ENCODE results near the gene SNRNP35.
"Not testable (repeated sequence)": the region's sequence is repeated elsewhere in the genome, so short reads cannot be mapped to it uniquely, and the experiment has no call there.

Gene SNRNP35, protein sequence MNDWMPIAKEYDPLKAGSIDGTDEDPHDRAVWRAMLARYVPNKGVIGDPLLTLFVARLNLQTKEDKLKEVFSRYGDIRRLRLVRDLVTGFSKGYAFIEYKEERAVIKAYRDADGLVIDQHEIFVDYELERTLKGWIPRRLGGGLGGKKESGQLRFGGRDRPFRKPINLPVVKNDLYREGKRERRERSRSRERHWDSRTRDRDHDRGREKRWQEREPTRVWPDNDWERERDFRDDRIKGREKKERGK

DNA sequence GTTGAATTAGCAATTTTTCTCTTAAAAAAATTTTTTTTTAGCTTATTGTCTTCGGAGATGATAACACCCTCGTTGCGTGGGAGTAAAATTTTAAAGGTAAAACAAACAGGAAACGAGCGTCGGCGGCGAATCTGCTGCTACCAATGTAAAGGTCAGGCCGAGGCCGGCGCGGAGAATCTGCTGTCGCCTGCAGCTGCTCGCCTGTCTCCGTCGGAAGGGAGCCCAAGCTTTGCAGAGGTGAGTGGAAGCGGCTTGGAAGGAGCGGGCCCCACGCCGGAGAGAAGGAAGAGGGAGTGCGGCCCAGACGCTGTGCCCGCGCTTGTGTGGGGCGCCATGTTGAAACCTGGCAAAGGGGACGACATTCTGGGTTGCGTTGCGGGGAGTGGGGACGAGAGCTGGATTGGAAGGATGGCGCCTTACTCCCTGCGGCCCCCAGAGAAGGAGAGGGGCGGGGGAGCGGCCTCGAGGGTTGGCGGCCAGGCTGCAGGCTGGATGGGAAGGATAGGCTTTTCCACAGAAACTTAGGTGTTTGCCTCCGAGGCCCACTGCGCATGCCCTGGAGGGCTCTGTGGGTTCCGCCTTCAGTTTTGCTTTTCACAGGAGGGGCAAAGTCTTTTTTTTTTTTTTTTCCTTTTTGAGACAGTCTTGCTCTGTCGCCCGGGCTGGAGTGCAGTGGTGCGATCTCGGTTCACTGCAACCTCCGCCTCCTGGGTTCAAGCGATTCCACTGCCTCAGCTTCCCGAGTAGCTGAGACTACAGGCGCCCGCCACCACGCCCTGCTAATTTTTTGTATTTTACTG is at the start of gene SNRNP35:
Gene SNRNP35 (plus strand): TSS at position 160 of the 800 bp plus-strand sequence. CDS start 7,402 bp downstream, outside the sequence.
- peaks cover 15% of the 10 kb centered on the region for H3K79me2 ChIP-seq (ENCODE audit: low read length)

DNA sequence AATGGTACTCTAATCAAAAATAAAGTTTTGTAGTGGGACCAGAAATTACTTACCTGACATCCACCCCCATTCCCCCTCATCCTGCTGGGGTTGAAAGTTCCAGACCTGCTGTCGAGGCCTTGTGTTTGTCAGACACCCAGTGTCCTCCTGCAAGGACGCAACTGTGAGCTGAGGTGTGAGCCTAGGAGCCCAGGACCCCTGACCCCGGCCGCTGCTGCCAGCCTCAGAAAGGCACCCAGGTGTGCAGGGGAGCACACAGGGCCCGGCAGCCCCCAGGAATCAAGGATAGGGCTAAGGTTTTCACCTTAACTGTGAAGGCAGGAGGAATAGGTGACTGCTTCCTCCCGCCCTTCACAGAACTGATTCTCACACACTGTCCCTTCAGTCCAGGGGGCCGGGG is 49.3 kb upstream of the SNRNP35 start:
- H3K27ac ChIP-seq (ENCODE audit: low read length); H3K9me2 ChIP-seq (replicated peaks; ENCODE audit: insufficient read depth, low read length); H3K9ac ChIP-seq (ENCODE audit: low read length); H3K4me2 ChIP-seq (ENCODE audit: low read depth, low read length); H3K4me1 ChIP-seq (ENCODE audit: low read length); H3K4me3 ChIP-seq (ENCODE audit: low read length); H3K79me2 ChIP-seq (ENCODE audit: low read length); H2AFZ ChIP-seq (ENCODE audit: low read length); H3K9me3 ChIP-seq (replicated peaks; ENCODE audit: insufficient read depth, low read length); H3F3A ChIP-seq (ENCODE audit: insufficient read depth, low read length); DNase-seq; H4K20me1 ChIP-seq (ENCODE audit: insufficient read depth, low read length); H3K27me3 ChIP-seq (replicated peaks; ENCODE audit: insufficient read depth, low read length); H3K36me3 ChIP-seq (replicated peaks; ENCODE audit: insufficient read depth, low read length): not testable (repeated sequence)

More for the DNA sequence above, at the start of gene SNRNP35:
- no peaks in the 10 kb centered on the region for H3K36me3 ChIP-seq (replicated peaks; ENCODE audit: insufficient read depth, low read length)
- H4K20me1 ChIP-seq (ENCODE audit: insufficient read depth, low read length): no peaks in the 10 kb centered on the region
- no peaks in the 10 kb centered on the region for H3F3A ChIP-seq (ENCODE audit: insufficient read depth, low read length)
- peak within 1 kb of the TSS; percentile 81 for H2AFZ ChIP-seq (ENCODE audit: low read length)
- peak; percentile 65 for DNase-seq
- peak within 1 kb of the TSS; percentile 95 for H3K27ac ChIP-seq (ENCODE audit: low read length)
- peak within 1 kb of the TSS; percentile 47 for H3K4me2 ChIP-seq (ENCODE audit: low read depth, low read length)
- no peaks in the 10 kb centered on the region for H3K9me2 ChIP-seq (replicated peaks; ENCODE audit: insufficient read depth, low read length)
- peak within 1 kb of the TSS; percentile 96 for H3K9ac ChIP-seq (ENCODE audit: low read length)
- no peaks in the 10 kb centered on the region for H3K4me1 ChIP-seq (ENCODE audit: low read length)
- no peaks in the 10 kb centered on the region for H3K27me3 ChIP-seq (replicated peaks; ENCODE audit: insufficient read depth, low read length)
- peak within 1 kb of the TSS; percentile 89 for H3K4me3 ChIP-seq (ENCODE audit: low read length)
- no peaks in the 10 kb centered on the region for H3K9me3 ChIP-seq (replicated peaks; ENCODE audit: insufficient read depth, low read length)
- no peak for TF ChIP-seq EZH2phosphoT487 (IDR thresholded peaks at IDR 0.05; ENCODE audit: low read length)

DNA sequence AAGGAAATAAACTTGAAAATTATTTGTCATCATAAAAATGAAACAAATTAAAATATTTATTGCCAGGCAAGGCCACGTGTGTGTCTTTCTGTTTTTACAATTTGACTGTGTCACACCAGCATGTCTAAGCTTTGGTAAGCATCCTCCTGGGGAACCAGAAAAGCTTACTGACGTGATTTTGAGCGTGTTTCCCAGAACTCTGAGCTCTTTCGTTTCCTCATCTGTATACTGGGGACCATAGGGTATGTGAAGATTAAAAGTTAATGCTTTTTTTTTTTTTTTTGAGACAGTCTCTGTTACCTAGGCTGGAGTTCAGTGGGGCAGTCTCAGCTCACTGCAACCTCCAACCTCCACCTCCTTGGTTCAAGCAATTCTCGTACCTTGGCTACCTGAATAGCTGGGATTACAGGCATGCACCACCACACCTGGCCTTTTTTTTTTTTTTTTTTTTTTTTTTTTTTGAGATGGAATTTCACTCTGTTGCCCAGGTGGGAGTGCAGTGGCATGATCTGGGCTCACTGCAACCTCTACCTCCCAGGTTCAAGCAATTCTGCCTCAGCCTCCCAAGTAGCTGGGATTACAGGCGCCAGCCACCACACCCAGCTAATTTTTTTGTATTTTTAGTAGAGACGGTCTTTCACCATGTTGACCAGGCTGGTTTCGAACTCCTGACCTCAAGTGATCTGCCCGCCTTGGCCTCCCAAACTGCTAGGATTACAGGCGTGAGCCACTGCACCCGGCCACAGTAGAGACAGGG is 48.5 kb upstream of the SNRNP35 start:
- not testable (repeated sequence) for H3K4me2 ChIP-seq (ENCODE audit: low read depth, low read length); H3K9me3 ChIP-seq (replicated peaks; ENCODE audit: insufficient read depth, low read length); H4K20me1 ChIP-seq (ENCODE audit: insufficient read depth, low read length); H3K9me2 ChIP-seq (replicated peaks; ENCODE audit: insufficient read depth, low read length); H3K27ac ChIP-seq (ENCODE audit: low read length); DNase-seq; H3K4me3 ChIP-seq (ENCODE audit: low read length); H3K4me1 ChIP-seq (ENCODE audit: low read length); H3F3A ChIP-seq (ENCODE audit: insufficient read depth, low read length); H3K9ac ChIP-seq (ENCODE audit: low read length); H2AFZ ChIP-seq (ENCODE audit: low read length); H3K79me2 ChIP-seq (ENCODE audit: low read length); H3K27me3 ChIP-seq (replicated peaks; ENCODE audit: insufficient read depth, low read length); H3K36me3 ChIP-seq (replicated peaks; ENCODE audit: insufficient read depth, low read length)

DNA sequence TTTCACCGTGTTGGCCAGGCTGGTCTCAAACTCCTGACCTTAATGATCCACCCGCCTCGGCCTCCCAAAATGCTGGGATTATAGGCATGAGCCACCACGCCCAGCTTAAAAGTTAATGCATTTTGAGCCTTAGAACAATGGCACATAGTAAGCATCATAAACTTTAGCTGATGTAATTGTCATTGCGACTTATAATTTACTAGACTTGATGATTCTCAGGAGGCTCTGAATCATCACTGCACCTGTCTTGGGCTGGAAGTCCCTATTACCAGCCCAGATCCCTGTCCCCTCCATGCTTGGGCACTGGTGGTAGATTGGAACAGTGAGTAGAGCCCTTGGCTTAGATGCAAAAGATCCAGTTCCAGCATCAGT is 47.9 kb upstream of the SNRNP35 start:
- TF ChIP-seq, protein P1, sequence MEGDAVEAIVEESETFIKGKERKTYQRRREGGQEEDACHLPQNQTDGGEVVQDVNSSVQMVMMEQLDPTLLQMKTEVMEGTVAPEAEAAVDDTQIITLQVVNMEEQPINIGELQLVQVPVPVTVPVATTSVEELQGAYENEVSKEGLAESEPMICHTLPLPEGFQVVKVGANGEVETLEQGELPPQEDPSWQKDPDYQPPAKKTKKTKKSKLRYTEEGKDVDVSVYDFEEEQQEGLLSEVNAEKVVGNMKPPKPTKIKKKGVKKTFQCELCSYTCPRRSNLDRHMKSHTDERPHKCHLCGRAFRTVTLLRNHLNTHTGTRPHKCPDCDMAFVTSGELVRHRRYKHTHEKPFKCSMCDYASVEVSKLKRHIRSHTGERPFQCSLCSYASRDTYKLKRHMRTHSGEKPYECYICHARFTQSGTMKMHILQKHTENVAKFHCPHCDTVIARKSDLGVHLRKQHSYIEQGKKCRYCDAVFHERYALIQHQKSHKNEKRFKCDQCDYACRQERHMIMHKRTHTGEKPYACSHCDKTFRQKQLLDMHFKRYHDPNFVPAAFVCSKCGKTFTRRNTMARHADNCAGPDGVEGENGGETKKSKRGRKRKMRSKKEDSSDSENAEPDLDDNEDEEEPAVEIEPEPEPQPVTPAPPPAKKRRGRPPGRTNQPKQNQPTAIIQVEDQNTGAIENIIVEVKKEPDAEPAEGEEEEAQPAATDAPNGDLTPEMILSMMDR (IDR thresholded peaks at IDR 0.05; ENCODE audit: low read length): no peak
- TF ChIP-seq EZH2phosphoT487 (IDR thresholded peaks at IDR 0.05; ENCODE audit: low read length) (no peak), EZH2 (optimal IDR thresholded peaks at IDR 0.05; ENCODE audit: low read depth, low read length) (no peak)
- H3K9me3 ChIP-seq (replicated peaks; ENCODE audit: insufficient read depth, low read length): no peaks in the 10 kb centered on the region
- no peaks in the 10 kb centered on the region for H3K27me3 ChIP-seq (replicated peaks; ENCODE audit: insufficient read depth, low read length)
- no peak for DNase-seq
- no peaks in the 10 kb centered on the region for H4K20me1 ChIP-seq (ENCODE audit: insufficient read depth, low read length)
- H3K9me2 ChIP-seq (replicated peaks; ENCODE audit: insufficient read depth, low read length): no peaks in the 10 kb centered on the region
- H3F3A ChIP-seq (ENCODE audit: insufficient read depth, low read length): no peaks in the 10 kb centered on the region
- H2AFZ ChIP-seq (ENCODE audit: low read length): no peak overlapping the region
- no peak overlapping the region for H3K4me3 ChIP-seq (ENCODE audit: low read length)
- no peak overlapping the region for H3K4me2 ChIP-seq (ENCODE audit: low read depth, low read length)
- no peaks in the 10 kb centered on the region for H3K79me2 ChIP-seq (ENCODE audit: low read length)
- no peak overlapping the region for H3K27ac ChIP-seq (ENCODE audit: low read length)
- H3K9ac ChIP-seq (ENCODE audit: low read length): no peak overlapping the region
- no peaks in the 10 kb centered on the region for H3K4me1 ChIP-seq (ENCODE audit: low read length)
- no peaks in the 10 kb centered on the region for H3K36me3 ChIP-seq (replicated peaks; ENCODE audit: insufficient read depth, low read length)
